Fibroblast of peridontal ligament (primary cell): ENCODE measurements around the gene CPSF7.
A peak's percentile ranks its signal among the peaks of the same experiment; 100 is the strongest.
"Not testable (repeated sequence)": the region's sequence is repeated elsewhere in the genome, so short reads cannot be mapped to it uniquely, and the experiment has no call there.

Experiments
- DNase-seq: peaks from one replicate; pipeline ENCODE4 v3.0.0-alpha.2; 2010; ENCODE audit errors: extremely low read depth

CPSF7 gene

GRCh38 chr11:61442616-61443015 lies 12.8 kb upstream of the CPSF7 start:
- DNase-seq: no peak

- DNase-seq: no peak
Measured at GRCh38 chr11:61439615-61440014, 9.8 kb upstream of the CPSF7 start.

- no peak for DNase-seq
Measured at GRCh38 chr11:61437496-61437895, 7.7 kb upstream of the CPSF7 start.

- not testable (repeated sequence) for DNase-seq
Measured at GRCh38 chr11:61430839-61431238, 1.1 kb upstream of the CPSF7 start.

GRCh38 chr11:61429346-61429690 lies 457 bp downstream of the CPSF7 start:
- peak; percentile 51 for DNase-seq

GRCh38 chr11:61425367-61426131 lies 4.2 kb downstream of the CPSF7 start:
- no peak for DNase-seq

- no peak for DNase-seq
Measured at GRCh38 chr11:61422226-61422625, 7.5 kb downstream of the CPSF7 start.

- DNase-seq: no peak
Measured at GRCh38 chr11:61418136-61418535, 11.6 kb downstream of the CPSF7 start.

GRCh38 chr11:61417670-61418069 lies 12.1 kb downstream of the CPSF7 start:
- DNase-seq: peak; percentile 27

GRCh38 chr11:61416941-61417340 lies 12.8 kb downstream of the CPSF7 start:
- DNase-seq: no peak

GRCh38 chr11:61415381-61415780 lies 14.4 kb downstream of the CPSF7 start:
- no peak for DNase-seq

- DNase-seq: no peak
Measured at GRCh38 chr11:61414547-61414946, 15.2 kb downstream of the CPSF7 start.

- peak; percentile 72 for DNase-seq
Measured at GRCh38 chr11:61413496-61413895, 16.3 kb downstream of the CPSF7 start.

GRCh38 chr11:61411589-61411988 lies 18.2 kb downstream of the CPSF7 start:
- no peak for DNase-seq

- DNase-seq: no peak
Measured at GRCh38 chr11:61406991-61407728, 22.6 kb downstream of the CPSF7 start.

GRCh38 chr11:61406067-61406466 lies 23.7 kb downstream of the CPSF7 start:
- DNase-seq: no peak

GRCh38 chr11:61404641-61405040 lies 25.1 kb downstream of the CPSF7 start:
- no peak for DNase-seq

- DNase-seq: no peak
Measured at GRCh38 chr11:61404103-61404502, 25.7 kb downstream of the CPSF7 start.

- no peak for DNase-seq
Measured at GRCh38 chr11:61403658-61404057, 26.1 kb downstream of the CPSF7 start.

- no peak for DNase-seq
Measured at GRCh38 chr11:61401573-61401972, 28.2 kb downstream of the CPSF7 start.

- DNase-seq: no peak
Measured at GRCh38 chr11:61401173-61401572, 28.6 kb downstream of the CPSF7 start.

GRCh38 chr11:61392981-61393595 lies 36.7 kb downstream of the CPSF7 start:
- DNase-seq: peak; percentile 36

GRCh38 chr11:61390161-61390560 lies 39.6 kb downstream of the CPSF7 start:
- peak; percentile 55 for DNase-seq
